HepG2 (cell line): ENCODE measurements around the gene PRXL2B. TPM values are rescaled to one million over a fixed set of nuclear protein-coding genes. Genes with fewer than 3 reads are reported as not detected.

Experiments
- AGO1 ChIP-seq: fragments of 200-400 bp; formaldehyde crosslinking; IDR thresholded peaks from 2 replicates; pipeline ENCODE4 v1.6.1; 2017; ENCODE audit warnings: mild to moderate bottlenecking, low read depth, low read length, moderate library complexity; ENCODE audit not compliant: poor library complexity, severe bottlenecking
- ATF4 ChIP-seq, 2 experiments: fragments of 450-650 bp in 1 of 2; sonication (generic) in 1 of 2; formaldehyde crosslinking; IDR thresholded peaks; 2 replicates each; pipeline versions ENCODE4 v1.5.0 to v1.8.0; 2020 to 2022; ENCODE audit warnings: mild to moderate bottlenecking in 1 of 2, missing genetic modification reagents in 1 of 2
- MAZ ChIP-seq, 2 experiments: sonication (generic) in 1 of 2; formaldehyde crosslinking in 1 of 2; IDR thresholded peaks; 2 replicates each; pipeline versions ENCODE4 v1.5.0 to v1.6.1; 2012 to 2020; ENCODE audit warnings: low read depth in 2 of 2, mild to moderate bottlenecking in 2 of 2, borderline replicate concordance in 1 of 2, improper control_type of control experiment in 1 of 2, low read length in 1 of 2, missing genetic modification reagents in 1 of 2, moderate library complexity in 1 of 2
- MZF1 ChIP-seq: sonication (generic); formaldehyde crosslinking; IDR thresholded peaks from 2 replicates; pipeline ENCODE4 v1.8.1; 2023; ENCODE audit warnings: mild to moderate bottlenecking, missing genetic modification reagents, borderline replicate concordance
- NCOA5 ChIP-seq: sonication (generic); formaldehyde crosslinking; IDR thresholded peaks from 2 replicates; pipeline ENCODE4 v1.4.0; 2020; ENCODE audit warnings: missing genetic modification reagents
- NCOR1 ChIP-seq: fragments of 200-600 bp; sonication (generic); IDR thresholded peaks from 2 replicates; pipeline ENCODE4 v1.7.0; 2017; ENCODE audit warnings: antibody characterized with exemption, low read length, borderline replicate concordance
- PATZ1 ChIP-seq: sonication (generic); formaldehyde crosslinking; IDR thresholded peaks from 2 replicates; pipeline ENCODE4 v1.4.0; 2020; ENCODE audit warnings: missing genetic modification reagents
- POLR2A ChIP-seq, 2 experiments: IDR thresholded peaks; 2 replicates each; pipeline ENCODE4 v1.6.1; 2011; ENCODE audit warnings: low read depth in 2 of 2, low read length in 2 of 2, mild to moderate bottlenecking in 1 of 2, moderate library complexity in 1 of 2; ENCODE audit not compliant: insufficient read depth in 1 of 2
- RBM22 ChIP-seq: fragments of 200-400 bp; formaldehyde crosslinking; optimal IDR thresholded peaks from 2 replicates; pipeline ENCODE3; 2017; ENCODE audit warnings: mild to moderate bottlenecking, low read length, moderate library complexity
- SMAD1 ChIP-seq: sonication (generic); formaldehyde crosslinking; IDR thresholded peaks from 2 replicates; pipeline ENCODE4 v1.4.0; 2020; ENCODE audit warnings: missing genetic modification reagents, low read depth, mild to moderate bottlenecking, borderline replicate concordance
- SP140L ChIP-seq: sonication (generic); formaldehyde crosslinking; IDR thresholded peaks from 2 replicates; pipeline ENCODE4 v1.4.0; 2020; ENCODE audit warnings: missing genetic modification reagents, borderline replicate concordance
- ZBTB40 ChIP-seq, 2 experiments: fragments of 450-650 bp in 1 of 2; sonication (generic) in 1 of 2; formaldehyde crosslinking in 1 of 2; IDR thresholded peaks; 2 replicates each; pipeline versions ENCODE4 v1.6.1 to v1.8.0; 2016 to 2022; ENCODE audit warnings: antibody characterized with exemption in 1 of 2, mild to moderate bottlenecking in 1 of 2, missing genetic modification reagents in 1 of 2
- ZFYVE20 ChIP-seq: sonication (generic); formaldehyde crosslinking; IDR thresholded peaks from 2 replicates; pipeline ENCODE4 v1.8.0; 2023; ENCODE audit warnings: low read depth, mild to moderate bottlenecking, moderate library complexity, missing genetic modification reagents, borderline replicate concordance
- ZNF550 ChIP-seq: sonication (generic); formaldehyde crosslinking; IDR thresholded peaks from 2 replicates; pipeline ENCODE4 v1.4.0; 2020; ENCODE audit warnings: mild to moderate bottlenecking, missing genetic modification reagents, borderline replicate concordance
- ZSCAN30 ChIP-seq: sonication (generic); formaldehyde crosslinking; IDR thresholded peaks from 2 replicates; pipeline ENCODE4 v1.5.0; 2020; ENCODE audit warnings: mild to moderate bottlenecking, missing genetic modification reagents
- polyA plus RNA-seq, 8 experiments: library from polyadenylated mRNA; depleted of rRNA in 3 of 8; stranded (reverse) in 7 of 8; unstranded in 1 of 8; fragments of >200 nt; fragmentation: Illumina TruSeq in 4 of 8; extraction: Trizol in 4 of 8; gene quantifications; 2 replicates each; pipeline versions ENCODE4 v1.2.1 to v1.2.3, GENCODE V29; 2011 to 2016; ENCODE audit warnings: low read depth in 4 of 8, missing spikeins in 1 of 8, mixed read lengths in 1 of 8; ENCODE audit not compliant: insufficient read depth in 1 of 8
- total RNA-seq, 5 experiments: library from RNA; depleted of rRNA; stranded (reverse); fragments of >200 nt; fragmentation: Illumina TruSeq; extraction: Trizol; gene quantifications; 2 replicates each; pipeline ENCODE4 v1.2.3, GENCODE V29; 2016; ENCODE audit warnings: low read depth in 1 of 5
- TF ChIP-seq, protein P1 (sequence below): sonication (generic); formaldehyde crosslinking; IDR thresholded peaks from 2 replicates; pipeline ENCODE4 v1.4.0; 2020; ENCODE audit warnings: missing genetic modification reagents; ENCODE audit errors: not compliant biosample characterization

PRXL2B gene
- total and polyA plus RNA-seq, 2 of the 13 experiments (the other 11 are each of a cell fraction or from before 2014, with no cell fraction given) = 16.8 to 22.1 TPM

- no peak for TF ChIP-seq ZBTB40 (IDR thresholded peaks at IDR 0.05)
- no peak for TF ChIP-seq ZBTB40 (CRISPR knock-in tag; IDR thresholded peaks at IDR 0.05)
- TF ChIP-seq ZSCAN30 (CRISPR knock-in tag) = no peak
- no peak for TF ChIP-seq ZFYVE20 (CRISPR knock-in tag)
- no peak for TF ChIP-seq ATF4 (CRISPR knock-in tag; IDR thresholded peaks at IDR 0.05)
- no peak for TF ChIP-seq SMAD1 (CRISPR knock-in tag)
- no peak for TF ChIP-seq PATZ1
- TF ChIP-seq RBM22 = peak; percentile 44
- TF ChIP-seq POLR2A (IDR thresholded peaks at IDR 0.05; ENCODE audit: insufficient read depth in 1 of 2, low read depth in 2 of 2, low read length in 2 of 2) = peak in 1 of 2 experiments; percentile 52; a peak in 1 of 4 replicates
- no peak for TF ChIP-seq NCOA5 (CRISPR knock-in tag)
- TF ChIP-seq, protein P1, sequence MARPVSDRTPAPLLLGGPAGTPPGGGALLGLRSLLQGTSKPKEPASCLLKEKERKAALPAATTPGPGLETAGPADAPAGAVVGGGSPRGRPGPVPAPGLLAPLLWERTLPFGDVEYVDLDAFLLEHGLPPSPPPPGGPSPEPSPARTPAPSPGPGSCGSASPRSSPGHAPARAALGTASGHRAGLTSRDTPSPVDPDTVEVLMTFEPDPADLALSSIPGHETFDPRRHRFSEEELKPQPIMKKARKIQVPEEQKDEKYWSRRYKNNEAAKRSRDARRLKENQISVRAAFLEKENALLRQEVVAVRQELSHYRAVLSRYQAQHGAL (CRISPR knock-in tag) = no peak
- TF ChIP-seq MAZ (IDR thresholded peaks at IDR 0.05; ENCODE audit: borderline replicate concordance, low read depth, low read length) = no peak
- TF ChIP-seq MAZ (CRISPR knock-in tag; IDR thresholded peaks at IDR 0.05; ENCODE audit: low read depth) = no peak
- no peak for TF ChIP-seq SP140L (CRISPR knock-in tag)
- TF ChIP-seq NCOR1 = no peak
- TF ChIP-seq ZNF550 (CRISPR knock-in tag) = no peak
- TF ChIP-seq AGO1 = peak; percentile 79
- TF ChIP-seq MZF1 = no peak
Measured at GRCh38 chr1:2639203-2639602, 52.6 kb downstream of the PRXL2B start (continued).
